OCI-LY3 (cell line): ENCODE results near the gene GLT1D1.

Source experiments
- CTCF ChIP-seq: fragments of 200-600, 300-600 bp; sonication (generic); IDR thresholded peaks from 2 replicates; pipeline ENCODE4 v1.5.1; 2014; ENCODE audit warnings: antibody characterized with exemption, low read length, low read depth
- EZH2phosphoT487 ChIP-seq: fragments of 200-600 bp; shearing (Covaris generic); IDR thresholded peaks from 2 replicates; pipeline ENCODE4 v1.6.1; 2018; ENCODE audit warnings: antibody characterized with exemption, mixed run types, low read depth

- TF ChIP-seq EZH2phosphoT487 (no peak), CTCF (no peak)
Observed at GRCh38 chr12:128938886-128939285, 85.6 kb downstream of the GLT1D1 start.
